CD1c-positive myeloid dendritic cell (primary cell): Measurements from ENCODE around the gene FARP1.
A peak's percentile ranks its signal among the peaks of the same experiment; 100 is the strongest.
"Not testable (repeated sequence)": the region's sequence is repeated elsewhere in the genome, so short reads cannot be mapped to it uniquely, and the experiment has no call there.

Experiments used
- DNase-seq: peaks from one replicate; pipeline ENCODE4 v3.0.0-alpha.2; 2016; ENCODE audit errors: extremely low spot score

The FARP1 gene

GRCh38 chr13:98398581-98398980, 255.7 kb downstream of the FARP1 start:
- no peak for DNase-seq

GRCh38 chr13:98399756-98400155, 256.9 kb downstream of the FARP1 start:
- no peak for DNase-seq

- no peak for DNase-seq
Observed at GRCh38 chr13:98401934-98402333, 259.0 kb downstream of the FARP1 start.

- DNase-seq: no peak
Observed at GRCh38 chr13:98403076-98403475, 260.2 kb downstream of the FARP1 start.

GRCh38 chr13:98405107-98405571, 262.2 kb downstream of the FARP1 start:
- no peak for DNase-seq

- DNase-seq: no peak
Observed at GRCh38 chr13:98405690-98406344, 262.9 kb downstream of the FARP1 start.

- no peak for DNase-seq
Observed at GRCh38 chr13:98406427-98406826, 263.5 kb downstream of the FARP1 start.

- no peak for DNase-seq
Observed at GRCh38 chr13:98406971-98407370, 264.1 kb downstream of the FARP1 start.

GRCh38 chr13:98407575-98407974, 264.7 kb downstream of the FARP1 start:
- DNase-seq: no peak

GRCh38 chr13:98409281-98409680, 266.4 kb downstream of the FARP1 start:
- no peak for DNase-seq

- DNase-seq: no peak
Observed at GRCh38 chr13:98410612-98411011, 267.7 kb downstream of the FARP1 start.

GRCh38 chr13:98411013-98411412, 268.1 kb downstream of the FARP1 start:
- no peak for DNase-seq

- DNase-seq: peak; percentile 89
Observed at GRCh38 chr13:98411617-98412265, 268.8 kb downstream of the FARP1 start.

GRCh38 chr13:98413278-98413677, 270.4 kb downstream of the FARP1 start:
- DNase-seq: not testable (repeated sequence)

GRCh38 chr13:98413796-98414195, 270.9 kb downstream of the FARP1 start:
- DNase-seq: no peak

- no peak for DNase-seq
Observed at GRCh38 chr13:98415326-98416070, 272.6 kb downstream of the FARP1 start.

- DNase-seq: no peak
Observed at GRCh38 chr13:98416408-98416807, 273.5 kb downstream of the FARP1 start.

GRCh38 chr13:98419786-98420553, 277.1 kb downstream of the FARP1 start:
- DNase-seq: no peak

- DNase-seq: no peak
Observed at GRCh38 chr13:98420554-98421175, 277.8 kb downstream of the FARP1 start.

GRCh38 chr13:98422046-98422445, 279.2 kb downstream of the FARP1 start:
- DNase-seq: no peak

- no peak for DNase-seq
Observed at GRCh38 chr13:98423417-98423816, 280.5 kb downstream of the FARP1 start.
